Colon (tissue), 2 donors: ENCODE data around the gene RREB1.

Experiments used
- FAIRE-seq: peaks from 2 replicates; lab custom pipeline; 2012; peaks lifted over from hg19 to GRCh38; lab: Jason Lieb, UNC
- donor health status: control.
- donor health status: control.

The RREB1 gene

DNA sequence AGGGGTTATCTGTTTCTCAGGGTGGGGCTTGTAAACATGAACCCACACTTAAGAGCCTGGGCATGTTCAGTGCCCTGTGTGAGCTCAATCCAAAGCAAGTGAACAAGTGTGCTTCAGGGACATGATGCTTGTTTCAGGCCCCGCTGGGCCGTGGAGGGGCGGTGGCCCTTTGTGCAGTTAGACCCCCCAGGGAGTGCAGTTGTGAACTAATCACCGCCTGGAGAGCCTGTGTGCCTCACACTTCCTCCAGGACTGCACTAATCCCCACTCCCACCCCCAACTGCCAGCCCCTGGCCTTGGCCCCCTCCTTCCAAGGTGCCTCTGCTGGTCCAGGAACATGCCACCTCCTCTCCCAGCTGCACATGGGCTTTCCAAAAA, 58.1 kb downstream of the RREB1 start:
- no peak for FAIRE-seq

- no peak for FAIRE-seq
Measured at GRCh38 chr6:7166410-7167293, 58.9 kb downstream of the RREB1 start.

- no peak for FAIRE-seq
Measured at GRCh38 chr6:7169296-7169721, 61.5 kb downstream of the RREB1 start.

- FAIRE-seq: no peak
Measured at GRCh38 chr6:7170117-7170732, 62.5 kb downstream of the RREB1 start.

GRCh38 chr6:7171119-7171518, 63.4 kb downstream of the RREB1 start:
- no peak for FAIRE-seq

GRCh38 chr6:7171733-7172132, 64.0 kb downstream of the RREB1 start:
- FAIRE-seq: no peak

DNA sequence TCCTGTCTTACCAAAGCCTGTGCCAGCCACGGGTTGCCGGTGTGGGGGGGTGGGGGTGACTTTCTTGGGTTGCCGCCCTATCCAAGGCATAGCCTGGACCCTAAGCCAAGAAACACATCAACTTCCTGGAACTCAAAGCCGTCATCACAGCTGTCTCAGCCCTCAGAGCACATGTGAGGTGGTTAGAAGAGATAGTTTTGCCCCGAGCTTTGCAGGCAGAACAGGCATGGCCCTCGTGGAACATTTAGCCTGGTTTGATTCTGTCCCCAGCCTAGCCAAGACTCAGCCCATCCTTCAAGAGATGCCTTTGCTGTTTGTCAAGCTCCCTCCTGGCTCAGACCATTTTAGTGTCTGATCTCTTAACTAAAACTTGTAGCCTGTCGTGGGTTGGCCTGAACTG, 64.9 kb downstream of the RREB1 start:
- FAIRE-seq: no peak

DNA sequence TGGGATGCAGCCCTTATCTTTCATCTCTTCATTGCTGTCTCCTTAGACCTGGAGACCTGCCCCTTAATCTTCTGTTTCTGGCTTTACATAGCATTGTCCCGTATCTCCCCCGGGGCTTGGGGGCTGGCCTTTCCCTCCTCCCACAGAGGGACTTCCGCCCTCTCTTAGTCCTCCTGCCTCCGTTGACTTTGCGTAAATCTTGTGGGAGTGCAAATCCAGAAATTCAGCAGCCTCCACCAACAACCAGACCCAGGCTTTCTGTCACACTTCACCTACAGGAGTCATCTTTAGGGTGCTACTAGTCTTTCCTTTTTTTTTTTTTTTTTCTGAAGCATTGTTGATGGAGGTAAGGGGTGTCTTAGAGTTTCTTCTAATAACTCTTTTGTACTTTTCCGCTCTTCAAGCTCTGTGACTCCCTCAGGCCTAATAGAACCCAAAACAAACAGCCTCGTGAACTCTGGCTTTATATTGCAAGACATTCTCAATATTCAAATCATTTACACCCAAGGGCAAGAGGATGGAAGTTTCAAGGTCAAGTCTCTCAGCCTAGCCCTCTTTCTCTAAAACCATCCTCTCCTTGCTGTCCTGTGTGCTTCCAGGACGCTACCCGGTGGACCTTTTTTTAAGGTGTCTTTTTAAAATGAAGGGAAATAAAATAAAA, 66.2 kb downstream of the RREB1 start:
- FAIRE-seq: no peak

DNA sequence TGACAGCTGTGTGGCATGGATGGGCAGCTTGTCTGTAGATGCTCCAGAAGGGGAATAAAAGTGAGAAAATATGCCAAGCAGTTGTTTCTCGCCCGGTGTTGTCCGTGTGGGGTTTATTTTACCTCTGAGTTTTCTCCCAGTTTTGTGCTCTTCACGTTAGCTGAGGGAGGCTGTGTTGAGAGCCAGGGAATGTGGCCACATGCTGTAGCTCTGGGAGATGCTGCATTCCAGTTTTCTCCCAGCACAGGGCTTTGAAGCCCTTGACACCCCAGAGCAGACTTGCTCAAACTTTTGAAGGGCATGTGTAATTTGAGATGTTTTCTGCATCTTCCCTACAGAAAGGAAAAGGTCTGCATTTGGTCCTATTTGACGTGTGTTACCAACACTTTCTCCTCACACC, 67.7 kb downstream of the RREB1 start:
- no peak for FAIRE-seq

DNA sequence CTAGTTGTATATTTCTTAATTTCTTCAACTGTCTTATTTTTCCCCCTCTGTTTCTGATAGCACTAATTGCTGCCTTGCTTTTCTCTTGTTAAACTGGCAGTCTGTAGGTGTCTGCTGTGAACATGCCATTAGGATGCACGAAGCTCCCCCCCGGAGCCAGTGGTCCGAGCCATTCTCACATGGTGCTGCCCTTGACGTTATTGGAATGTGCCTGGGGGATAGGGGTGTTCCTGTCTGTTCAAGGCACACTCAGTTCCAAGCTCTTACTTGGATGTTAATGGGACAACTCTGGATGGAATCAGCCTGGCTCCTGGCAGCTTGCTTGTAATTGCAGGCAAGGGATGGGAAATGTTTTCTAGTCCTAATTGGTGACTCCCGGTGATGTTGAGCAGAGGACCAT, 68.4 kb downstream of the RREB1 start:
- FAIRE-seq: no peak

GRCh38 chr6:7178280-7178679, 70.5 kb downstream of the RREB1 start:
- no peak for FAIRE-seq

- FAIRE-seq: no peak
Measured at GRCh38 chr6:7180751-7181150, 73.0 kb downstream of the RREB1 start.

DNA sequence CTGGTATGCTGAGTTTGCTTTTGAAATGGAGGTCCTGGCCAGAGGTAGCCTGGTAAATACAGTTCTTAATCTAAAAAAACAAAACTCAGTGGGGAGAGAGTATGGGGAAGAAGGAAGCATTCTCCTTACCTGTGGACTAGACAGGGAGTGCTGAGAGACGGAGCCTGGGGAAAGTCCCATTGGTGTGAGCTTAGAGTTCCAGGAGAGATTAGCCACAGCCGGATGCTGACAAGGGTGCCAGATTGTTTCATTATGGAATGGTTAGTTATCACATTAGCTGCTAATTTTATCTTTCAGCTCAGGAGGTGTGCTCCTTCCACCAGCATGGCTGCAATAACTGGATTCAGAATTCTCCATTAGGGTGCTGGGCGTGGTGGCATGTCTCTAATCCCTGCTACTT, 75.9 kb downstream of the RREB1 start:
- FAIRE-seq: no peak

DNA sequence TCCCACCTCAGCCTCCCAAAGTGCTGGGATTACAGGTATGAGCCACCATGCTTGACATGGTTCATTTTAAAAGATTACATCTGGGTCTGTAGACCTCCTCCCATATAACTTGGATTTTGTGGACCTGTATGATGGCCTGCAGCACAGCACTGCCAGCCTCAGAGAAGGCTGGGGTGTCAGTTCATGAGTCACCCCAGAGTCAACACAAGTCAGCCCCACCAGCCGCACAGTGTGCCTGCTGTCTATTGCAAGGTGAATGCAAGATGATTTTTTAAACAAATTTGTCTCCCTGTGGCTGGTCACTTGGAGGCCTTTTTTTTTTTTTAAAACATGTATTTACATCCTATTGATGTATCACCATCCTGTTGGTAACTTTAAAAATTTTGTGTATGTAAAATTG, 76.7 kb downstream of the RREB1 start:
- no peak for FAIRE-seq

- FAIRE-seq: no peak
Measured at GRCh38 chr6:7185561-7185960, 77.8 kb downstream of the RREB1 start.

DNA sequence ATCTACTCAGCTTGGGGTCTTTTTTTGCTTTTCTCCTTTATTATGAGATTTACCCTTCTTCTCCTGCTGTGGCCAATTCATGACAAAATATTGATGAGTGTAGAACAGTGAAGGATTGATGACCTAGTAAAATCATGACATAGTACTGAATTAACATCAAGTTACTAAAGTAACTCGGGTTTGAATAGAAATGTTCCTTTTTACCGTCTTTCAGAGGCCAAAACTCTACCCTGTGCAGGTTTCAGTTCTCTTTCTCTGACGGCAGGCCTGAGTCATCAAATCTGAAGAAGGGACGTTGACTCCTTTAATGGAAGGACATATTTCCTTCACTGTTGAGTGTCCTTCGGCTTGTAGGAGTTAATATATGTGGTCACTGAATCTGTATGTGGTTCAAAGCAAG, 80.7 kb downstream of the RREB1 start:
- FAIRE-seq: no peak

DNA sequence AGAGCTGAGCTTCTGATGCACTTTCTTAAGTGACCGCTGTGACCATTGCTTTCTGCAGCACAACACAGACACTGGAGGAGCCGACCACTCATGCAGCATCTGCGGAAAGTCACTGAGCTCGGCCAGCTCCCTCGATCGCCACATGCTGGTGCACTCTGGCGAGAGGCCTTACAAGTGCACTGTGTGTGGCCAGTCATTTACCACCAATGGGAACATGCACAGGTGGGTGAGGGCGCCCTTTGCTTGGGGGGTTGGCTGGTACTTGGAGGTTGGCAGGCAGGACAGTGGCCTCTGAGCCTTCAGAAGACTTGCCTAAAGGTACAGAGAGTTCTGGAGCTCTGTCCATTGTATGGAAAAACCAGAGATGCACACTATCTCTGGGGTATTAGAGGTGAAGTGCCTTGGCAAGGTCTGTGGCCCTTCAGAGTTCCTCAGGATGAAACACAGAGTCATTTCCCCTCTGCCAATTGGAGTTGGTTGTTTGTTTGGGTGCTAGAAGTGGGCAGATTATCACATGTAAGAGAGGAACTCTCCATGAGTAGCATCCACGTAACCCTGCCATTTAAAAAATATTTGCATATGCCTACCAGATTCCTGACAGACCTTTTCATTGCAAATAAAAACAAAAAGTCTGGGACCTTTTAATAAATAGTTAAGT, 81.5 kb downstream of the RREB1 start:
- no peak for FAIRE-seq

GRCh38 chr6:7190791-7191190, 83.0 kb downstream of the RREB1 start:
- FAIRE-seq: no peak

DNA sequence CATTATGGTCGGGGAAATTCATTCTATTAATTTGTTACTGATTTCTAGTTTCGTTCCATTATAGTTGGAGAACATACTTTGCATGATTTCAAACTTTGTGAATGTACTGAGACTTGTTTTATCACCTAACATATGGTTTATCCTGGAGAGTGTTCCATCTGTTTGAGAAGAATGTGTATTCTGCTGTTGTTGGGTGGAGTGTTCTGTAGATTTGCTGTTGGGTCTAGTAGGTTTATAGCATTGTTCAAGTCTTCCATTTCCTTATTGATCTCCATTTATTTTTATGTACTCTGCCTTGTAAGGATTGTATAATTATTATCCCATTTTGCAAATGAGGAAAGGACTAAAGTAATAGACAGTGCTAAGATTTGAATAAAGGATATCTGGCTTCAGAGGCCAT, 85.4 kb downstream of the RREB1 start:
- peak; percentile 96 for FAIRE-seq

DNA sequence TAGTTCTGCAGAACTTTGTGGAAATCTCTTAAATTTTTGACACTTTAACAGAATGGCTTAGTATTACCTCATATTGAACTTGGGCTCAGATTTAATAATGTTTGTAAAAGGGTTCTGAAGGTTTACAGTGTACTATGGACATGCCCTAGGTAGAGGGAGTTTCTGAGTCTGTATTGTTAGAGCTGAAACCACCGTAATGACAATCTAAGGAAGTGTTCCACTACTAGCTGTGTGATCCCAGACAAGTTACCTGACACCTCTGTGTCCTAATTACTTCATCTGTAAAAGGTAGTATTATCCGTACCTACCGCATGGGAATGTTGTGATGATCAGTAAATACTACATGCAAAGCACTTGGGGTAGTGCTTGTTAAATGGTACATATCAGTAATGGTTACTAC, 86.9 kb downstream of the RREB1 start:
- FAIRE-seq: no peak

DNA sequence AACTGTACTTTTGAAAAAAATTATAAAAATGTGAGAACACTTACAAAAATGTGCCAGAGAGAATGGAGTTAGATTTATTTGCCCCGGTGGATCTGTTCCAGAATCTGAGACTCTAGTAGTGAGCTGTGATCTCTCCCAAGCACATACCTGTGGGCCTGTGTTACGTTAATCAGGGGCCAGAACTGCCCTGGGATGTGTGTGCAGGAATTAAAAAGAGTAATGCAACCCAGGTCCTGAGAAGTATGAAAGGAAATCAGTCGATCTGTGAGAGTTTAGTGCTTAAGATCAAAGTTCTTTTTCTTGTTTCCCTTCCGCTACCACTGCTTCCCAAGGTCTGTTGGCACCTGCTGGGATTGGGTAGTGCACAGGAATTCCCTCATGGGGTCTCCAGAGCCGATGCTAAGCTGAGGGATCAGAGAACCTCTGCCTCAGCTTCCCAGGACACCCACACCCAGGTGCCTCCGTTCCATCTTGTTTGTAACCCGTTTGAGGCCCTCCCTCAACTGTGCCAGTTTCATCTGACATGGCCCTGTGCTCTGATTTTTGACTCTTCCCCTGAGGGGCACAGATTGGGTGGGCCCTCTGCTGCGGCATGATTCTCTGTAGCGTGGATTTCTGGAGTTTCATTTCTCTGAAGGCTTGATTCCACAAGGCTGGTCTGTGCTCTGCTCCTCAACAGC, 87.7 kb downstream of the RREB1 start:
- no peak for FAIRE-seq

DNA sequence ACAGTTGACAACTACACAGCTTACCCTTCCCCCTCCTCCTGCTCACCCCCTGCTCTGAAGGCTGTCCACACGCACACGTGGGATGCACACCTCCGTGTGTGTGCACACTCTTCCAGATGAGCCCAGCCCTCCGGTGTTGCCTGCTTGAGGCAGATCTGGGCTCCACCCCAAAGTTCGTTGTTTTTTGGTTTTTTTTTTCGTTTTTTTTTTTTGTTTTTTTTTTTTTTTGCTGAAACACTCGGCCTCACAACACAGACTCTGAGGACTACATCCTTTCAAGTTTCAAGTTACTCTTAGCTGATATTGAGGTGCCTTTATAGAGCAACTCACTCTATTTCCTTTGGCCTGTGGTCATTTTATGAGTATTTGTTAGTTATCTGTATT, 88.2 kb downstream of the RREB1 start:
- no peak for FAIRE-seq
